Right atrium auricular region (tissue), 2 donors: ENCODE measurements around the gene UBAC2. TPM values are rescaled to one million over a fixed set of nuclear protein-coding genes. Genes with fewer than 3 reads are reported as not detected.

ENCODE experiments used
- DNase-seq: peaks from one replicate; pipeline ENCODE4 v3.0.0-alpha.2; 2019; ENCODE audit warnings: low spot score
- H3K27ac ChIP-seq, 2 donors: fragments of 200-600 bp; sonication (generic); 1 replicate in 1 of 2; 2 replicates in 1 of 2; pipeline ENCODE4 v1.5.1; 2016 to 2019
- H3K27me3 ChIP-seq, 2 donors: fragments of 200-600 bp; sonication (generic); one replicate each; pipeline versions ENCODE4 v1.5.1 to v1.6.0; 2017 to 2019
- H3K36me3 ChIP-seq: fragments of 200-600 bp; sonication (generic); one replicate; pipeline ENCODE4 v1.5.1; 2016
- H3K4me1 ChIP-seq, 2 donors: fragments of 200-600 bp; sonication (generic); one replicate each; pipeline versions ENCODE4 v1.5.1 to v1.6.0; 2017 to 2019
- H3K4me3 ChIP-seq, 2 donors: fragments of 200-600 bp; sonication (generic); 1 replicate in 1 of 2; 2 replicates in 1 of 2; pipeline ENCODE4 v1.5.1; 2017 to 2019; ENCODE audit warnings: mild to moderate bottlenecking in 1 of 2, moderate library complexity in 1 of 2
- H3K9me3 ChIP-seq, 2 donors: fragments of 200-600 bp; sonication (generic); one replicate each; pipeline ENCODE4 v1.5.1; 2019
- total RNA-seq, 2 donors: library from RNA; depleted of rRNA; stranded (reverse); fragments of >200 nt; gene quantifications; one replicate each; pipeline ENCODE4 v1.1.0, GENCODE V29; 2016
- TF ChIP-seq, protein P1 (sequence below), 2 donors: fragments of 200-600 bp; sonication (generic); IDR thresholded peaks; one replicate each; pipeline ENCODE4 v1.5.1; 2019; ENCODE audit warnings: antibody characterized with exemption in 2 of 2

UBAC2 gene
- total RNA-seq, 2 donors from 2014 or later = 47.5 to 50.7 TPM

GRCh38 chr13:99418843-99419140 lies 218.1 kb downstream of the UBAC2 start:
- no peak overlapping the region for H3K4me3 ChIP-seq
- TF ChIP-seq, protein P1, sequence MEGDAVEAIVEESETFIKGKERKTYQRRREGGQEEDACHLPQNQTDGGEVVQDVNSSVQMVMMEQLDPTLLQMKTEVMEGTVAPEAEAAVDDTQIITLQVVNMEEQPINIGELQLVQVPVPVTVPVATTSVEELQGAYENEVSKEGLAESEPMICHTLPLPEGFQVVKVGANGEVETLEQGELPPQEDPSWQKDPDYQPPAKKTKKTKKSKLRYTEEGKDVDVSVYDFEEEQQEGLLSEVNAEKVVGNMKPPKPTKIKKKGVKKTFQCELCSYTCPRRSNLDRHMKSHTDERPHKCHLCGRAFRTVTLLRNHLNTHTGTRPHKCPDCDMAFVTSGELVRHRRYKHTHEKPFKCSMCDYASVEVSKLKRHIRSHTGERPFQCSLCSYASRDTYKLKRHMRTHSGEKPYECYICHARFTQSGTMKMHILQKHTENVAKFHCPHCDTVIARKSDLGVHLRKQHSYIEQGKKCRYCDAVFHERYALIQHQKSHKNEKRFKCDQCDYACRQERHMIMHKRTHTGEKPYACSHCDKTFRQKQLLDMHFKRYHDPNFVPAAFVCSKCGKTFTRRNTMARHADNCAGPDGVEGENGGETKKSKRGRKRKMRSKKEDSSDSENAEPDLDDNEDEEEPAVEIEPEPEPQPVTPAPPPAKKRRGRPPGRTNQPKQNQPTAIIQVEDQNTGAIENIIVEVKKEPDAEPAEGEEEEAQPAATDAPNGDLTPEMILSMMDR (IDR thresholded peaks at IDR 0.05) = no peak
- no peak overlapping the region for H3K27ac ChIP-seq
- H3K36me3 ChIP-seq = no peaks in the 10 kb centered on the region
- no peaks in the 10 kb centered on the region for H3K27me3 ChIP-seq
- DNase-seq = no peak
- H3K4me1 ChIP-seq = peaks cover 0 to 4% of the 10 kb centered on the region in 2 donors
- H3K9me3 ChIP-seq = no peaks in the 10 kb centered on the region

DNA sequence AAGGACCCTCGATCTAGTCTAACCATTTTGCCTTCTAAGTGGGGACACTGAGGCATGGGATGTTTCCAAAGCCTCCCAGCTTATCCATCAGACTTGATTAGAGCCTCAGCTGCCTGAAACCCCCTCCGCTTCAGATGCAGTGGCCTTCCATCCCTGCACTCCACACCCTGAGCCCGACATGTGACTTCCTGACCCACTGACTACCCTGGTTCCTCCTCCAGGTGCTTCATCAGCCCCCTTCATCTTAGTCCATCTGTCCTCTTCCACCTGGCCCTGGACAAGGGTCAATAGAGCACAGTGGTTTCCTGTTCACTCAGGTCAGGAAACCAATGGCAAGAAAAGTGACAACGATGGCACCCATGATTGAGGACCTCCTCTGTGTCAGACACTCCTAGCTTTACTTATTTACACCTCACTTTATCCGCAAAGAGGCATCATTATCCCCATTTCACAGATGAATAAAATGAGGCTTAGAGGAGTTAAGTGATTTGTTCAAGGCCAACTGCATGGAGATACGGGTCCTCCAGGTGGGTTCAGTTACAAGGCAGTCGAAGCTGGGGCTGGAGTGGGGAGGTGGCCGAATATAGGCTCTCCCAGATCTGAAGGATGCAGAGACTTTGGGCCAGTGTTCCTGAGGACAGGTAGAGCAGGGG lies 219.1 kb downstream of the UBAC2 start:
- no peak for DNase-seq
- TF ChIP-seq, protein P1 (IDR thresholded peaks at IDR 0.05) = no peak
- Histone ChIP-seq H3K27ac (no peak overlapping the region), H3K36me3 (no peaks in the 10 kb centered on the region), H3K4me1 (no peaks in the 10 kb centered on the region), H3K27me3 (no peaks in the 10 kb centered on the region), H3K4me3 (no peak overlapping the region), H3K9me3 (no peaks in the 10 kb centered on the region)

- H3K27me3 ChIP-seq = no peaks in the 10 kb centered on the region
- H3K27ac ChIP-seq = no peak overlapping the region
- TF ChIP-seq, protein P1 (IDR thresholded peaks at IDR 0.05) = no peak
- H3K4me3 ChIP-seq = no peak overlapping the region
- no peaks in the 10 kb centered on the region for H3K9me3 ChIP-seq
- H3K4me1 ChIP-seq = peaks cover 0 to 5% of the 10 kb centered on the region in 2 donors
- H3K36me3 ChIP-seq = no peaks in the 10 kb centered on the region
- no peak for DNase-seq
Measured at GRCh38 chr13:99421271-99421670, 220.6 kb downstream of the UBAC2 start.

DNA sequence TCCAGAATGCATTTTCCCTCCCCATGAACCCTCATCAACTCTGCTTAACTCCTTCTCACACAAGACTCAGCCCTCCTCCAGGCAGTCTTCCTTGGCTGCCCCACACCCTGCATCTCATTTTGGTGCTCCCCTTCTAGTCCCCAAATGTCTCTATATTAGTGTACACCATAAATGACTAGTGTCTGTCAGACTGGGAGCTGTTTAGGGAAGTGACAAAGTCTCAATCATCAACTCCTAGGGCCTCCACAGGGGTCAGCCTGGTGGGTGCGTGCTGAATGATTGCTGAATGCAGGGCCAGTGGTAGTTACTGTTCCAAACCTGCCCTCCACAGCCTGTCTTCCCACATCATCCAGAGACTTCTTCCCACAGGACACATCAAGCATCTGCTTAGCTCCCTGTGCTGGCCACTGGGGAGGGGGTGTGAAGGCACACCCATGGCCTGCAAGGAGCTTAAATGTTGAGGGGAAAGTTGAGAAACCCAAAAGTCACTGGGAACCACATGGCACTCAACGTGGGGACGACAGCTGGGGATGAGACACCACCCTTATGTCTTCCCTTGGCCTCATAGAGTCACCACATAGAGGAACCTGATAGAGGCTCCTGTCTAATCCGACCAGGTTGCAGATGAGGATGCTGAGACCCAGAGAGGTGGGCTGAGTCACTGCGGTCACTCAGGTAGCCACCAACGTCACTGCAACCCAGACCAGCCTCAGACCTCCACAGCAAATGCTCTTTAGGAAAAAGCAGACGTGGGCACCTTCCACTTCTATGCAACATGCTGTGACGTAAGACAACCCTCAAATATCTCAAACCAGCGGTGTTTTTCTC lies 221.3 kb downstream of the UBAC2 start:
- no peaks in the 10 kb centered on the region for H3K9me3 ChIP-seq
- no peak overlapping the region for H3K4me3 ChIP-seq
- H3K27ac ChIP-seq = no peak overlapping the region
- peaks cover 0 to 5% of the 10 kb centered on the region in 2 donors for H3K4me1 ChIP-seq
- no peak for DNase-seq
- TF ChIP-seq, protein P1 (IDR thresholded peaks at IDR 0.05) = no peak
- H3K27me3 ChIP-seq = no peaks in the 10 kb centered on the region
- no peaks in the 10 kb centered on the region for H3K36me3 ChIP-seq

DNA sequence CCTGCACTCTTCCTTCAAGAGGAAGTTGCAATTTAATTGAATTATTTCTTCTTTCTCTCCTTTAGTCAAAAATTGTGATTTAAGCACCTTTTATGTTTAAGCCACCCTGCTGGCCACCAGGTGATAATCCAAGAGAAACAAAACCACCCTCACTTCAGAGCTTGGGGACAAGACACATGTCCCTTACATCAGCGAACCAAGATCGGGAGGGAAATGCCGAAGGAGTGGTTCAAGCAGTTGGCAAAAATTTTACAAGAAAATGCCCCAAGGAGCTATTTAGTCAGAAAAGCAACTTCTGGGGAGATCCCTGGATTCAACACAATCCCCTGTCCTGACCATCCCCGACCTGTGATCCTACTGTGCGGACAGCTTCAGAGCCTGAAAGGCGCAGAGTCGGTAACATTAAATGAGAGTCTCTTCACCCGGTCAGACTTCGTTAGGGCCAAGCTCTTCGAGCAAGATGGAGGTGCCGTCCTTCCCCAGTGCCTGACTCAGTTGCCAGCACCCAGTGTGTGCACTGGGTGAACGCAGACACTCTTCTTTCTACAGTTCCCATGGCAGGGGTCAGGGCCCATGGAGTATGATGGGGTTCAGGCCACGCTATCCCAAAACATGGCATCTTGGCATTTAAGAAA lies 222.0 kb downstream of the UBAC2 start:
- no peaks in the 10 kb centered on the region for H3K36me3 ChIP-seq
- H3K27me3 ChIP-seq = no peaks in the 10 kb centered on the region
- no peak overlapping the region for H3K4me3 ChIP-seq
- DNase-seq = no peak
- H3K4me1 ChIP-seq = peaks cover 0 to 5% of the 10 kb centered on the region in 2 donors
- H3K27ac ChIP-seq = no peak overlapping the region
- TF ChIP-seq, protein P1 (IDR thresholded peaks at IDR 0.05) = no peak
- H3K9me3 ChIP-seq = no peaks in the 10 kb centered on the region
